ENCODE results near the gene EIF3B. TPM values are rescaled to one million over a fixed set of nuclear protein-coding genes. Genes with fewer than 3 reads are reported as not detected.

EIF3B gene
- total and polyA plus RNA-seq, 9 of the 15 experiments (the other 6 are each of a cell fraction or from before 2014, with no cell fraction given), result 25.9 to 494 (median 357) TPM

DNA sequence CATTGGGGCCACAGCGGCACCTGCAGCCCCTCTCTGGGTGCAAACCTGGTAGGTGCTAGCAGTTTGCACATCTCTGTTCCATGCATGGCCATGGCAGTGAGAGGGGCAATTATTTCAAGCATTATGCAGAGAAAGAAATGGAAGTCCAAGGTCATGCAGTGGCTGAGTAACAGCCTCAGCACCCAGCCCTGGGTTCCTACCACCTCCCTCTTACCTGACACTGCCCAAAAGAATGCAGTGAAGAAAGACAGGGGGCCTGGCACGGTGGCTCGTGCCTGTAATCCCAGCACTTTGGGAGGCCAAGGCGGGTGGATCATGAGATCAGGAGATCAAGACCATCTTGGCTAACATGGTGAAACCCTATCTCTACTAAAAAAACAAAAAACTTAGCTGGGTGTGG is 43.9 kb downstream of the EIF3B start (continued):
- TF ChIP-seq GATAD2B (IDR thresholded peaks at IDR 0.05; ENCODE audit: borderline replicate concordance) (no peak), POLR2B (IDR thresholded peaks at IDR 0.05; ENCODE audit: low read depth, partially characterized antibody) (no peak), DPF2 (IDR thresholded peaks at IDR 0.05) (no peak), SREBF1 (IDR thresholded peaks at IDR 0.05; ENCODE audit: borderline replicate concordance, low read depth, low read length) (no peak), KAT2B (IDR thresholded peaks at IDR 0.05; ENCODE audit: low read depth, low read length) (no peak), ATF7 (IDR thresholded peaks at IDR 0.05) (no peak), CBX3 (IDR thresholded peaks at IDR 0.05; ENCODE audit: borderline replicate concordance in 1 of 2, low read length in 2 of 2) (no peak), FOXA3 (CRISPR knock-in tag; conservative IDR thresholded peaks at IDR 0.05 in 1 of 2, IDR thresholded peaks at IDR 0.05 in 1 of 2) (no peak)
- TF ChIP-seq, protein P1, sequence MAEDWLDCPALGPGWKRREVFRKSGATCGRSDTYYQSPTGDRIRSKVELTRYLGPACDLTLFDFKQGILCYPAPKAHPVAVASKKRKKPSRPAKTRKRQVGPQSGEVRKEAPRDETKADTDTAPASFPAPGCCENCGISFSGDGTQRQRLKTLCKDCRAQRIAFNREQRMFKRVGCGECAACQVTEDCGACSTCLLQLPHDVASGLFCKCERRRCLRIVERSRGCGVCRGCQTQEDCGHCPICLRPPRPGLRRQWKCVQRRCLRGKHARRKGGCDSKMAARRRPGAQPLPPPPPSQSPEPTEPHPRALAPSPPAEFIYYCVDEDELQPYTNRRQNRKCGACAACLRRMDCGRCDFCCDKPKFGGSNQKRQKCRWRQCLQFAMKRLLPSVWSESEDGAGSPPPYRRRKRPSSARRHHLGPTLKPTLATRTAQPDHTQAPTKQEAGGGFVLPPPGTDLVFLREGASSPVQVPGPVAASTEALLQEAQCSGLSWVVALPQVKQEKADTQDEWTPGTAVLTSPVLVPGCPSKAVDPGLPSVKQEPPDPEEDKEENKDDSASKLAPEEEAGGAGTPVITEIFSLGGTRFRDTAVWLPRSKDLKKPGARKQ (CRISPR knock-in tag; IDR thresholded peaks at IDR 0.05), result no peak
- TF ChIP-seq, protein P2, sequence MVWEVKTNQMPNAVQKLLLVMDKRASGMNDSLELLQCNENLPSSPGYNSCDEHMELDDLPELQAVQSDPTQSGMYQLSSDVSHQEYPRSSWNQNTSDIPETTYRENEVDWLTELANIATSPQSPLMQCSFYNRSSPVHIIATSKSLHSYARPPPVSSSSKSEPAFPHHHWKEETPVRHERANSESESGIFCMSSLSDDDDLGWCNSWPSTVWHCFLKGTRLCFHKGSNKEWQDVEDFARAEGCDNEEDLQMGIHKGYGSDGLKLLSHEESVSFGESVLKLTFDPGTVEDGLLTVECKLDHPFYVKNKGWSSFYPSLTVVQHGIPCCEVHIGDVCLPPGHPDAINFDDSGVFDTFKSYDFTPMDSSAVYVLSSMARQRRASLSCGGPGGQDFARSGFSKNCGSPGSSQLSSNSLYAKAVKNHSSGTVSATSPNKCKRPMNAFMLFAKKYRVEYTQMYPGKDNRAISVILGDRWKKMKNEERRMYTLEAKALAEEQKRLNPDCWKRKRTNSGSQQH (CRISPR knock-in tag; IDR thresholded peaks at IDR 0.05), result no peak

All from K562 (cell line).